Stomach (tissue), 4 donors: ENCODE results near the gene TENM3.

Experiments used
- CTCF ChIP-seq, 7 experiments: fragments of 450-650 bp in 4 of 7; fragments of 200-600 bp in 3 of 7; sonication (generic) in 3 of 7; IDR thresholded peaks; one replicate each; pipeline ENCODE4 v1.5.1; 2016 to 2019; ENCODE audit warnings: antibody characterized with exemption in 7 of 7, control low read depth in 2 of 7, mild to moderate bottlenecking in 1 of 7
- POLR2A ChIP-seq, 4 donors: fragments of 450-650 bp; IDR thresholded peaks; one replicate each; pipeline ENCODE4 v1.6.1; 2016; ENCODE audit warnings: antibody characterized with exemption in 4 of 4, control low read depth in 2 of 4, mild to moderate bottlenecking in 1 of 4, moderate library complexity in 1 of 4
- POLR2AphosphoS5 ChIP-seq, 3 donors: sonication (generic); formaldehyde crosslinking; IDR thresholded peaks; one replicate each; pipeline ENCODE4 v1.6.1; 2016; ENCODE audit warnings: antibody characterized with exemption in 3 of 3

- TF ChIP-seq POLR2A (IDR thresholded peaks at IDR 0.05) (no peak), CTCF (IDR thresholded peaks at IDR 0.05) (no peak), POLR2AphosphoS5 (IDR thresholded peaks at IDR 0.05) (no peak)
These were observed 20.4 kb downstream of the TENM3 start for GRCh38 chr4:182263562-182263961.
